HG02623 (cell line): ENCODE measurements around the gene IPO9.
"Not testable (repeated sequence)": the region's sequence is repeated elsewhere in the genome, so short reads cannot be mapped to it uniquely, and the experiment has no call there.

Experiments used
- ATAC-seq: cut with Tn5 transposase; IDR thresholded peaks from one replicate; pipeline ENCODE4 v1.9.1; 2021; ENCODE audit warnings: moderate library complexity; ENCODE audit not compliant: unreplicated experiment

IPO9 gene

DNA sequence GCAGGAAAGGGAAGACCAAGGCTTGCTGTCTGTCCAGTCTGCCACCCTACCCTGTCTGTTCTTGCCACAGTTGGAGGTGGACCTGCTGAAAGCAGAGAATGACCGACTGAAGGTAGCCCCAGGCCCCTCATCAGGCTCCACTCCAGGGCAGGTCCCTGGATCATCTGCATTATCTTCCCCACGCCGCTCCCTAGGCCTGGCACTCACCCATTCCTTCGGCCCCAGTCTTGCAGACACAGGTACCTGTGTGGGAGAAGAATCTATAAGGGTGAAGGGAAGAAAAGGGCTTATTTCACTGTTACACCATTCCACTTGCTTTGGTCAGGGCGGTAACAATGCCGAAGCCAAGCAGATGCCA lies 20.3 kb upstream of the IPO9 start:
- no peak for ATAC-seq

DNA sequence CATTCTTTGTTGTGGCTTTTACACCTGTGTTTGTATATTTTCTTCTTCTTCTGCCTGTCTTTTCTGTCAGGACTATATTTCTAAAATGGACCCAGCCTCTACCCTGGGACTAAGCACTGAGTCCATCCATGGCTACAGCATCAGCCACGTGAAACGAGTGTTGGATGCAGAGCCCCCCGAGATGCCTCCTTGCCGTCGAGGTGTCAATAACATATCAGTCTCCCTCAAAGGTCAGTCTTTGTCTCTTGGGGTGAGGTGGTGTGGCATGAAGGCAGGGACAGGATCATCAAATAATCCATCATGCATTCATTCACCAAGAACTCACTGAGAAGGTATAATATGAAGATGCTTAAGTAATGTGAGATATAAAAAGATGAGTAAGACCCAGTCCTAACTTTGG lies 19.1 kb upstream of the IPO9 start:
- no peak for ATAC-seq

DNA sequence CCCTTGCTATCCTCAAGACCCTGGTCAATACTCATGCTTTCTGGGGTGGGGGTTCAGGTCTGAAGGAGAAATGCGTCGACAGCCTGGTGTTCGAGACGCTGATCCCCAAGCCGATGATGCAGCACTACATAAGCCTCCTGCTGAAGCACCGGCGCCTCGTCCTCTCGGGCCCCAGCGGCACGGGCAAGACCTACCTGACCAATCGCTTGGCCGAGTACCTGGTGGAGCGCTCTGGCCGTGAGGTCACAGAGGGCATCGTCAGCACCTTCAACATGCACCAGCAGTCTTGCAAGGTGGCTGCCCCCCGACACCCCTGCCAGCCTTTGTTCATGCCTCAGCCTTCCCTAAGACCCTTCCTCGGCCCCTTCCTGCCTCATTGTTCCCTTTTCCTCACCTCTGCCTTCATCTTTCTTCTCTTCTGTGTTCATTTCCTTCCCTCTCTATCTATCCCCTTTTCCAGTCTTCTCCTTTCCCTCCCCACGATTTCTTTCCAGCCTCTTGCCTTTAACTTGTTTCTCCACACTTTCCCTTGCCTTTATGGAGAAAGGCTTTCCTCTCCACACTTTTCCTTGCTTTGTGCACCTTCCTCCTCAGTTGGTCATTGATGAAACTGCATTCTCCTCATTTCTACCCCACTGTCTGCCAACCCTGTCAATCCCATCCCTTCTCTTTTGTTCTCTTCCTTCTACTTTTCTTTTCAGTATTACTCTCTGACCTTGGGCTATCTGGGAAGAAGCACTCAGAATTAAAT lies 18.3 kb upstream of the IPO9 start:
- ATAC-seq: no peak

DNA sequence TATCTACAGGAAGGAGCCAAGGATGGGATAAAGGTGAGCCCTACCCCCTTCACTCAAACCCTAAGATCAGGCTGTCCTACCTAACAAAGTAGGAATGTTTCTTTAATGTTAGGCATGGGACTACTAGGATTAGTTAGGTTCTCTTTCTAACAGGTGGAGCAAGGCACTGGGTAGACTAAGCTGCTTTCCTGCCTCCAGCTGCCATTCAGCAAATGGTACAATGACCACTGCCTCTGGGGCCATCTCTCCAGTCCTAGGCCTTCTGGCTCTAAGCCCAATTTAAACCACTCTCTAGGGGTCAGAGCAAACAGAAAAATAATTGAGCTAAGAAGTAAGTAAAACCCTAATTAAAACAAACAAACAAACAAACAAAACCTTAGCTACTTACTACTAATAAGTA lies 15.7 kb upstream of the IPO9 start:
- no peak for ATAC-seq

DNA sequence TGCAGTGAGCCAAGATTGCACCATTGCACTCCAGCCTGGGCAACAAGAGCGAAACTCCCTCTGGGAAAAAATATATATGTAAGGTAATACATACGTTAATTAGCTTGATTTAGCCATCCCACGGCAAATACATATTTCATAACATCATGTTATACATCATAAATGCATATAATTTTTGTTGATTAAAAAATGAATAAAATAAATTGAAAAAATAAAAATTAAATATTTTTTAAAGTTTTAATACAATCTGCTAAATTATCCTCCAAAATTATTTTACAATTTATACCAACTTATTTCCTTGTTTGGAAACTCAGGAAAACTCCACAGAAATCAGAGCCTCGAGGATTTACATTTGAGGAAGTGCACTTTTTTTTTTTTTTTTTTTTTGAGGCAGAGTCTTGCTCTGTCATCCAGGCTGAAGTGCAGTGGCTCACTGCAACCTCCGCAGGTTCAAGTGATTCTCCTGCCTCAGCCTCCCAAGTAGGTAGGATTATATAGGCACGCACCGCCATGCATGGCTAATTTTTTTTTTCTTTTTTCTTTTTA lies 12.6 kb upstream of the IPO9 start:
- ATAC-seq: no peak

DNA sequence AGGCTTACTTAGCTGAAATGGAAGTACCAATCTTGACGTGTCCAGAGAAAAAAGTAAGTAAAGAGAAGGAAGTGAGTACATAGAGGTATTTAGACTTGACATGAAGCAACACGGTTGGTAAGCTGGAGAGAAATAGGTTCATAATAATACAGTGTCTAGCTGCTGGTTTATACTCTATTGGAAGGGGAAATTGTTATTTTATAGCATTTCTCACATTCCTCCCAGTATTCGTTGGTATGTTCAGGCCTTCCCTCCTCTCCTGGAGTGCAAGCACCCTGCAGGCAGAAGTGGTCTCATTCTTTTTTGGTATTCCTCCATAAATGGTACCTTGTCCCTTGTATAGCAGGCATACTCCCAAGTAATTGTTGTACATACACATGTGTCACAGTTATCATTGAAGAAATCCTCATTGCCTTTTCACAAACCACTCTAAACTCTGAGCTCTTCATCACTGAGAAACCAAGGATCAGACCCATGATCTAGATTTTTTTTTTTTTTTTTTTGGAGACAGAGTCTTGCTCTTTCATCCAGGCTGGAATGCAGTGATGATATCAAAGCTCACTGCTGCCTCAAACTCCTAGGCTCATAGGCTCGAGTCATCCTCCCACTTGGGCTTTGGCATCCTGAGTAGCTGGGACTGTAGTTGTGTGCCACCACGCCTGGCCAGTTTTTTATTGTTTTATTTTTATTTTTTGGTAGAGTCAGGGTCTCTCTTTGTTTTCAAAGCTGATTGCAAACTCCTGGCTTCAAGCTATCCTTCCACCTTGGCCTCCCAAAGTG lies 9.8 kb upstream of the IPO9 start:
- ATAC-seq: no peak

DNA sequence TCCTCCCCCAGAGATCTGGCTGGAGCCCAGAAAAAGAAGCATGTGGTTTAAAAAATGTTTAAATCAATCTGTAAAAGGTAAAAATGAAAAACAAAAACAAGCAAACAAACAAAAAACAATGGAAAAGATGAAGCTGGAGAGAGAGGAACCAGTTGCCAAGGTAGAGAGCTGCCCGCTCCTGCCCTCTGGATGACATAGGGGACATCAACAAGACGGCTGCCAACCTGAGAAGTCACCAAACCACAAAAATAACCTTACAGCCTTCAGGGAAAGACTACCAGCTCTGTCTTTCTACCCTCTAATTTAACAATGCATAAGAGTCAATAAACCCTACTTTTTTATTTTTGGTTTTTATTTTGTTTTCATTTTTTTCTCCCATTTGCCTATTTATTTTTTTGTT lies 8.5 kb upstream of the IPO9 start:
- ATAC-seq: no peak

DNA sequence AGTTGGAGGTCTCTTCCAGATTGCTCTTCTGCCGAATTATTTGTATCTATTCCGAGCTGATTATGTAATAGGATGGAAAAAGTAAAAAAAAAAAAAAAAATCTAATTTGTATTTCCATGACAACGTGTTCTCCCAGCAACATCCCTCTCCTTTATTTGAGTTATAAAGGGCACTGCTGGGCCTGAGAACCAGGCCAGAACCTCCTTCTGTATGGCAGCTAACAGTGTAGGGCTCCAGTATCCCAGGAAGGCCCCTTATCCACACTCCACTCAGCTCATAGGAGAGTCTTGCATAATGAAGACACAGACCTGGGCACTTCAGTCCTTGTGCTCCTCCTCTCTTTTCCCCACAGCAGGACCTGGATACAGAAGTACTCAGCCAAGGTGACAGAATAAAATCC lies 3.7 kb upstream of the IPO9 start:
- no peak for ATAC-seq

DNA sequence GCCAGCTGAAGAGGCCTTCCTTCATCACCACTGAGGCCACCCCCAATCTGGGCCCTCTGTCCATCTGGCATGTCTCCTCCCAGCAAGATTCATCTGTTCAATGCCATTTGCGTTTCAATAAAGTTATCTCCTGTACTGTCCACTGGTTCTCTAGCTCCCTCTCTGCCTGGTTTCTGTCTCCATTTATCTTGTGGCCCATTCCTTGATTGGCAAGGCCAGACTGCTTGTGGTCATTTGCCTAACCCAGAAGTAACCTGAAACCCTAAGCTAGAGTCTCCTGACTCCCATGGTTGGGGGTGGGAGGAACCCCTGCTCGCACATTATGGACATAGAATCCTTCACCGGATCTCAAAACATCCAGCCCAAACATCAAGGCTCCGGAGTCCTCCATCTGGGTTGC lies 2.1 kb upstream of the IPO9 start:
- ATAC-seq: no peak

DNA sequence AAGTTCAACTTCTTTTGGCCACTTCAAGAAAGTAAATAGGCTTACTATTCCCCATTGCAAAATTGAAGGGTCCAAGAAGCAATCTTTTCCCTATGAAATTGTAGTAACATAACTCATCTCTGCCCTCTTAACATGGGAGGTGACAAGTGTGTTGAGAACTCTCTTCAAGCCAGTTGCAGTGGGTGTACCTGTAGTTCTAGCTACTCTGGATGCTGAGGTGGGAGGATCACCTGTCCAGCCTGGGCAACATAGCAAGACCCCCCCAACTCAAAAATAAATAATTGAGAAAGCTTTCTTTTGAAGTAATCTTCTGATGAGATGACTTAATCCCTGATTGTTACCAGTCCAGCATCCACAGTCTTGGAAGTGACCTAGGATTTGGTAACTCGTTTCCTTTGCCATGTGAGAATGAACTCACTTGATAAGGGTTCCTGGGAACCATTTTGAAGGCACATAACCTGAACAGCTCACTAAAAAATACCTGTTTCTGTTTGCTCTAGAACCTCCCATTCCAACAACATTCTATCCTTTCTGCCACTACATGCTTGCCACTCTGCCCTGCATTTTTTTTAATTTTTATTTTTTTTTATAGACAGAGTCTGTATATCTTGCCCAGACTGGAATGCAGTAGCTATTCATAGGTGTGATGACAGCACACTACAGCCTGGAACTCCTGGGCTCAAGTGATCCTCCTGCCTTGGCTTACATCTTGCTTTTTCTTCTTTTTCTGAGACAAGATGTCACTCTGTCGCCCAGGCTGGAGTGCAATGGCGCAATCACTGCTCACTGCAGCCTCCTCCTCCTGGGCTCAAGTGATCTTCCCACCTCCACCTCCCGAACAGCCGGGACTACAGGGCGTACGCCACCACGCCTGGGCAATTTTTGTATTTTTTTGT lies 1.4 kb upstream of the IPO9 start:
- ATAC-seq: no peak

DNA sequence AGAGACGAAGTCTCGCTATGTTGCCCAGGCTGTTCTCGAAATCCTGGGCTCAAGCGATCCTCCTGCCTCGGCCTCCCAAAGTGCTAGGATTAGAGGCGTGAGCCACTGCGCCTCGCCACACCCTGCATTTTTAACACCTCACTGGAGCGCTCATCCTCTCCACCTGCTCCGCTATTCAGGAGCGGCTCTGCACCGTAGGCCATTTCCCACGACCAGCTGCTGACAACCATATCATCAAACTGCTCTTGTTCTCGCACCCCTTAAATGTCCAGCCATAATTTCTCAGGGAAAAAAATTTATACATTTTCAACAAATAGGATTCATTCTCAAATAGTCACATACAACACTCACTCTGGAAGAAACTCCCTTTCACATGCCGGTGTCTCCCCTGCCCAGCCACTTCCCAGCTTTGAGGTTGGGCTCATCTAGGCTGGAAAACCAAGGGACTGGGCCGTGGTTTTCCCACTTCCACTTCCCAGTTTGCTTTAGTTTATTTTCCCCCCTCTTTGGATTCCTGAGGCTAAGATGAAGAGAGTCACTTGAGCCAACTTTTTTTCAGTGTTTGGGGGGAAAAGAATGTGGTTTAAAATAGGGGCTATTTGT lies 639 bp upstream of the IPO9 start:
- ATAC-seq: no peak

DNA sequence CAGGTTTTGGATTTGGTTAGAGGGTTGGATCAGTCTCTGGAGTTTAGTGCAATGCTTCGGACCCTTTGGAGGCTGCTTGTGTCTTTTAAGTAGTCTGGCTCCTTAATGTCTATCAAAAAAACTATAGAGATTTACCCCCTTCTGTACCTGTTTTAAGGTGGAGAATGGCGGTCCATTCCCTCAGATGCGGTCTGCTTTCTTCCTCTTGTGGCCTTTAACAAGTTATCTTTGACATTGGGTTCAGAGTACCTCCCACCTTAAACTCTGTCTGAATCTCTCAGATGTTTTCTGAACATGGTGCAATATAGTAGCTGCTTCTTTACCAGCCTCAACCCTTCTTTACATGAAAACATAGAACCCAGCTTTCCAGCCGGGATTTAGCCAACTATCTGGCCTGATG lies 2.4 kb downstream of the IPO9 start:
- no peak for ATAC-seq

DNA sequence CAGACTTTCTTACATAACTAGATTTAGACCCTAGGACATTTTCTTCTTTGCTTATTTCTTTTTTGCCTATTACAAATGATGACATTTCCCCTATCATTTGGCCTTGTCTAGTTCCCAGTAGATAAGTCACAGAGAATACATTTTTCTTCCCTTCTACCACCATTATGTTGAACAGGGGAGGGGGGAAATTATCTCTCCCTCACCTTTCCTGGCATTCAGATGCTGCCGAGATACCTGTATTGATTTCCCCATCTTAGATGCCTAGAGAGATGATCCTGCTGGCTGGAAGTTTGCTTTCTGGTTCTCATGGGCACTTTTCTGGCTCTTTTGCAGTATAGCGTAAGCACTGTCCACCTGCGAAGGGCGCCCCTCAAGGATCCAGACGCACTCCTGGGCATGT lies 5.7 kb downstream of the IPO9 start:
- ATAC-seq: no peak

DNA sequence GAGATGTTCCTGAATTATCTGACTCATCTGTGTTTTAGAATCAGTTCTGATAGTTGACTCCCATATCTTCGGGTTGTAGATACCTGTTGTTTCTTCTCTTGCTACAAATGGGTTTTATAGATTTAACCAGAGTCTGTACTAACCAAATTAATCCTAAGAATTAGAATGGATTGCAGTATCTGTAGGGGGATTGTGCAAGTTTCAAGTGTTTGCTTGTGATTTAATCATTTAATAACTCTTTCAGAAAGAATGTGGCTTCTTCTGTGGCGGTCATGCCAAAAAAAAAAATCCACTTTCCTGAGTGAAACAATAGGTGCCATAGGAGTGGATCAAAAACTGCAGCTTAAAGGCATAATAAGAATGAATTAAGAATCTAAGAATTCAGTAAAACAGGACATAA lies 9.4 kb downstream of the IPO9 start:
- no peak for ATAC-seq

DNA sequence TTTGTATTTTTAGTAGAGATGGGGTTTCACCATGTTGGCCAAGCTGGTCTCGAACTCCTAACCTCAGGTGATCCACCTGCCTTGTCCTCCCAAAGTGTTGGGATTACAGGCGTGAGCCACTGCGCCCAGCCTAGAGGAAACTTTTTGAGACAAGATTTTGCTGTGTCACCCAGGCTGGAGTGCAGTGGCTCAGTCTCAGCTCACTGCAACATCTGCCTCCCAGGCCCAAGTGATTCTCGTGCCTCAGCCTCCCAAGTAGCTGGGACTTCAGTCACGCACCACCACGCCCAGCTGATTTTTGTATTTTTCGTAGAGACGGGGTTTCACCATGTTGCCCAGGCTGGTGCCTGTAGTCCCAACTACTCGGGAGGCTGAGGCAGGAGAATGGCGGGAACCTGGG lies 10.1 kb downstream of the IPO9 start:
- ATAC-seq: not testable (repeated sequence)

DNA sequence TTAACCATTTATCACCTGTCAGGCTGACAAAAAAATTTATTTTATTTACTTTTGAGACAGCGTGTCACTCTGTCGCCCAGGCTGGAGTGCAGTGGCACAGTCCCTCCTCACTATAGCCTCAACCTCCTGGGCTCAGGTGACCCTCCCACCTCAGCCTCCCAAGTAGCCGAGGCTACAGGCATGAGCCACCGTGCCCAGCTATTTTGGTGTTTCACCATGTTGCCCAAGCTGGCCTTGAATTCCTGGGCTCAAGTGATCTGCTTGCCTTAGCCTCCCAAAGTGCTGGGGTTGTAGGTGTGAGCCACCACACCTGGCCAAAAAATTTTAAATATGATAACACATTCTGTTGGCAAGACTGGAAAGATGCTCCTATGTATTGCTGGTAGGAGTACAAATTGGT lies 11.1 kb downstream of the IPO9 start:
- no peak for ATAC-seq

DNA sequence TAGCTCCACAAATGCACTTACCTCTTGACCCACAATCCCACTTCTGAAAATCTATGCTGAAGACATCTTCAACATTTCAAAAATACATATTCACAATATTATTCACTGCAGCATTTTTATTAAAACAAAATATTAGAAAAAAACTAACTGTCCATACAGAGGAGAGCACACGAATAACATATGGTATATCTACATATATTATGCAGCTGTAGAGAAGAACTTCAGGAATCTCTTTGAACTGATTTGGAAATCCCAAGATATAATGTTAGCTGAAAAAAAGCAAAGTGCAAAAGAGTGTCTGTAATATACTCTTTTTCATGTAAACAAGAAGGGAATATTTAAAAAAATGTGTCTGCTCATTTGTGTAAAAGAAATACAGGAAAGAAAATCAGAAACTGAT lies 11.5 kb downstream of the IPO9 start:
- ATAC-seq: no peak

DNA sequence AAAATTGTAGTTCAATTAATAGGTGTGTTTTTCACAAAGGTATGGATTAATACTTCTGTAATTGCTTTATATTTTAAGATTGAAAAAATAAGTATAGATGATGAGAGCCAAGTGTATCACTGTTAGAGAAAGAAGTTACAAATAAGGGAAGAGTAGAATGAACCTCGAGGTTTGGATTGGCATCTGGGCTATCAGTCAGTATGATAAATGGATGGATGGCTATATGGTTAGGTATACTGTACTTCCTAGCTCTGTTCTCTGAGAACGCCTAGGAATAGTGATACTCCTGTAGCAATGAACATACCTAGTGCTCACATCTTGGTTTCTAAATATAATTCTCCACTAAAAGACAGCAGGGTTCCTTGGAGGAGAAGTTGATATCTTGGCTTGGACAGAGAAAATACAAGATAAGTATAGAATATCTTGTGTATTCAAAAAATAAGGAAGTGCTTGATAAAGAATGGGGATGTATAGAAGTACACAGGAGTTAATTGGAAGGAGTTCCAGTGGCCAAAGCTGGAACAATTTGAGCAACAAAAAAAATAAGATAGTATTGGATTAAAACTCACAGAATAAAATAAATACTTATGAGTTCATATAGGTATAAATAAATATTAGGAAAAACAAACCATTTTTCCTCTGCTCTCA lies 12.4 kb downstream of the IPO9 start:
- no peak for ATAC-seq

DNA sequence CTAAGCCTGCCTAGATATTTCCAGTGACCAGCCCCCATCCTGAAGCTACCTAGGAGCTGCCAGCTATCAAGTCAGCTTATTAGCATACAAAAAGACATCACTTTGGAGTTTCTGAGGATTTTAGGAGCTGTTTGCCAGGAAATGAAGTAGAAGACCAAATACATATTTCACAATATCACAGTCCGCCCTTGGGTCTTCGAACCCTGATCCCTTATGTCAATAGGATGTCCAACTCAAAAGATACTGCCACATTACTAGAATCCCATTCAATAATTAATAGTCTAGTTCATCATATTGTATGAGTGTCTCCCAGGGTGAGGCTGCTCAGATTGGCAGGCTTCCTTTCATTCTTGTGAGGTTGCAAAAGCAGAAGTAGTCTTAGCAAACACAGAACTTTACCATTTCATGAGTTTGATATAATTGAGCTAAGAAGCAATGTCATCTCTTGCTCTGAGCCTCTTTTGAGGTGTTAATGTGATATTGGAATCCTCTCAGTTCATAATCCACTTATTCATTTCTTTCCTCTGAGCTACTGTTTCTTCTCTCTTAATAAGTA lies 13.6 kb downstream of the IPO9 start:
- no peak for ATAC-seq
